ENCODE results near the gene KY. TPM values are rescaled to one million over a fixed set of nuclear protein-coding genes. Genes with fewer than 3 reads are reported as not detected.

The KY gene
- total RNA-seq, 4 donors from 2014 or later = 0.68 to 3.3 (median 1.8) TPM

GRCh38 chr3:134693804-134694203 lies 43.0 kb upstream of the KY start:
- in situ Hi-C loops (cut with MboI; ENCODE audit: low sequenced_read_pairs in 4 of 4) (no loop called here), intact Hi-C loops (cut with DNase I; ENCODE audit: low total_unique reads) (loop anchor here (10.0 kb wide), 1 partner anchor 61 kb away; no protein-coding TSS in a partner anchor)
- DNase-seq (no peak), ATAC-seq (no peak)
- Histone ChIP-seq H3K27ac (no peak overlapping the region), H3K36me3 (no peaks in the 10 kb centered on the region), H3K27me3 (no peaks in the 10 kb centered on the region), H3K4me1 (peaks cover 12 to 21% of the 10 kb centered on the region in 2 donors), H3K9me3 (no peaks in the 10 kb centered on the region), H3K4me3 (no peak overlapping the region)
- TF ChIP-seq CTCF (IDR thresholded peaks at IDR 0.05 in 4 of 5, conservative IDR thresholded peaks at IDR 0.05 in 1 of 5) (no peak), POLR2A (IDR thresholded peaks at IDR 0.05) (no peak)

GRCh38 chr3:134693226-134693625 lies 42.4 kb upstream of the KY start:
- Histone ChIP-seq H3K4me3 (no peak overlapping the region), H3K27me3 (no peaks in the 10 kb centered on the region), H3K9me3 (no peaks in the 10 kb centered on the region), H3K27ac (no peak overlapping the region), H3K36me3 (no peaks in the 10 kb centered on the region), H3K4me1 (peaks cover 6 to 15% of the 10 kb centered on the region in 2 donors)
- no peak for DNase-seq
- intact Hi-C loops (cut with DNase I; ENCODE audit: low total_unique reads) (loop anchor here (10.0 kb wide), 1 partner anchor 62 kb away; no protein-coding TSS in a partner anchor), in situ Hi-C loops (cut with MboI; ENCODE audit: low sequenced_read_pairs in 4 of 4) (no loop called here)
- no peak for TF ChIP-seq CTCF (IDR thresholded peaks at IDR 0.05 in 4 of 5, conservative IDR thresholded peaks at IDR 0.05 in 1 of 5)
- ATAC-seq = no peak

GRCh38 chr3:134690226-134690625 lies 39.4 kb upstream of the KY start:
- Histone ChIP-seq H3K4me1 (peaks cover 13 to 30% of the 10 kb centered on the region in 2 donors), H3K4me3 (no peak overlapping the region), H3K36me3 (no peaks in the 10 kb centered on the region), H3K27ac (no peak overlapping the region), H3K27me3 (no peaks in the 10 kb centered on the region), H3K9me3 (no peaks in the 10 kb centered on the region)
- in situ Hi-C loops (cut with MboI; ENCODE audit: low sequenced_read_pairs in 4 of 4) = no loop called here
- ATAC-seq = no peak
- DNase-seq = no peak
- intact Hi-C loops (cut with DNase I; ENCODE audit: low total_unique reads) = loop anchor here (10.0 kb wide), 1 partner anchor 65 kb away; no protein-coding TSS in a partner anchor
- no peak for TF ChIP-seq POLR2A (IDR thresholded peaks at IDR 0.05)
- TF ChIP-seq CTCF (IDR thresholded peaks at IDR 0.05 in 4 of 5, conservative IDR thresholded peaks at IDR 0.05 in 1 of 5) = no peak

DNA sequence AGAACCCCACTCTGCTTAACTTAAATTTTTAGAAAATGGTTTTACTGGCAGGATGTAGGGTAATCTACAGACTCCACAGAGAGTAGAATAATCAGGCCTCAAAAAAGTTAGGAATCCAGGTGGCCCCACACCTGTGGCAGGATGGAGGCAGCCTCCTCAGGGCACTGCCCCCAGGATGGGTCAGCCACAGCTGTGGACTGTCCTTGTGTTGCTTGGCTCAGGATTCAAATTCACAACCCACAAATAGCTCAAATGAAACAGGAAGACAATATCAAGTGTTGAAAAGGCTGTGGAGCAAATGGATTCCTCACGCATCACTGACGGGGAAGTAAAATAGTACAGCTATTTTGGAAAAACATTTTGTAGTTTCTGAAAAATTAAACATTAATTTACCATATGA lies 36.8 kb upstream of the KY start:
- H3K4me1 ChIP-seq = peaks cover 13 to 23% of the 10 kb centered on the region in 2 donors
- in situ Hi-C loops (cut with MboI; ENCODE audit: low sequenced_read_pairs in 4 of 4) (no loop called here), intact Hi-C loops (cut with DNase I; ENCODE audit: low total_unique reads) (no loop called here)
- H3K4me3 ChIP-seq = no peak overlapping the region
- H3K9me3 ChIP-seq = no peaks in the 10 kb centered on the region
- ATAC-seq (peak in 1 of 2 donors; percentile 22), DNase-seq (no peak)
- H3K27me3 ChIP-seq = no peaks in the 10 kb centered on the region
- TF ChIP-seq CTCF (IDR thresholded peaks at IDR 0.05 in 4 of 5, conservative IDR thresholded peaks at IDR 0.05 in 1 of 5) (no peak), POLR2A (IDR thresholded peaks at IDR 0.05) (no peak)
- H3K27ac ChIP-seq = no peak overlapping the region
- H3K36me3 ChIP-seq = no peaks in the 10 kb centered on the region

Measured in gastrocnemius medialis (tissue), 4 donors.